Astrocyte (in vitro differentiated cells and primary cell): ENCODE measurements around the gene TUBG2. TPM values are rescaled to one million over a fixed set of nuclear protein-coding genes. Genes with fewer than 3 reads are reported as not detected.

ENCODE experiments used
- DNase-seq: peaks from one replicate; pipeline ENCODE4 v3.0.0-alpha.2; 2010; ENCODE audit warnings: low read depth
- FAIRE-seq: peaks from 2 replicates; lab custom pipeline; 2011; peaks lifted over from hg19 to GRCh38; lab: Jason Lieb, UNC
- H2AFZ ChIP-seq: 2 replicates; pipeline ENCODE4 v1.6.0; 2012; ENCODE audit warnings: low read depth, low read length, inconsistent platforms
- H3K27ac ChIP-seq: 2 replicates; pipeline ENCODE4 v1.5.1; 2011; ENCODE audit warnings: low read depth, low read length, inconsistent platforms
- H3K27me3 ChIP-seq: 2 replicates; pipeline ENCODE4 v1.6.0; 2011; ENCODE audit warnings: low read length, inconsistent platforms; ENCODE audit not compliant: insufficient read depth
- H3K36me3 ChIP-seq: 2 replicates; pipeline ENCODE4 v1.5.1; 2011; ENCODE audit warnings: low read length, inconsistent platforms; ENCODE audit not compliant: insufficient read depth
- H3K4me1 ChIP-seq: 2 replicates; pipeline ENCODE4 v1.5.1; 2011; ENCODE audit warnings: low read length, inconsistent platforms; ENCODE audit not compliant: insufficient read depth
- H3K4me2 ChIP-seq: 2 replicates; pipeline ENCODE4 v1.6.0; 2012; ENCODE audit warnings: low read length, inconsistent platforms
- H3K4me3 ChIP-seq: 2 replicates; pipeline ENCODE4 v1.5.1; 2011; ENCODE audit warnings: low read depth, mild to moderate bottlenecking, low read length, inconsistent platforms; ENCODE audit not compliant: insufficient read depth
- H3K79me2 ChIP-seq: 2 replicates; pipeline ENCODE4 v1.6.0; 2012; ENCODE audit warnings: mild to moderate bottlenecking, low read length, inconsistent platforms; ENCODE audit not compliant: insufficient read depth
- H3K9ac ChIP-seq: 2 replicates; pipeline ENCODE4 v1.6.0; 2012; ENCODE audit warnings: mild to moderate bottlenecking, low read length, inconsistent platforms
- H3K9me3 ChIP-seq: 2 replicates; pipeline ENCODE4 v1.5.1; 2012; ENCODE audit warnings: low read depth, mild to moderate bottlenecking, low read length, inconsistent platforms; ENCODE audit not compliant: insufficient read depth
- H4K20me1 ChIP-seq: 2 replicates; pipeline ENCODE4 v1.6.0; 2012; ENCODE audit warnings: low read length, inconsistent platforms; ENCODE audit not compliant: insufficient read depth
- H3K27ac Mint-ChIP-seq: one replicate; pipeline ENCODE4 v1.8.0; 2021; ENCODE audit warnings: mild to moderate bottlenecking, mixed read lengths; ENCODE audit not compliant: unreplicated experiment
- H3K27me3 Mint-ChIP-seq: one replicate; pipeline ENCODE4 v1.8.0; 2021; ENCODE audit warnings: low read depth, mixed read lengths; ENCODE audit not compliant: unreplicated experiment
- H3K36me3 Mint-ChIP-seq: one replicate; pipeline ENCODE4 v1.8.0; 2021; ENCODE audit warnings: low read depth, mixed read lengths; ENCODE audit not compliant: unreplicated experiment
- H3K4me1 Mint-ChIP-seq: one replicate; pipeline ENCODE4 v1.8.0; 2021; ENCODE audit warnings: low read depth, mixed read lengths; ENCODE audit not compliant: unreplicated experiment
- H3K4me3 Mint-ChIP-seq: one replicate; pipeline ENCODE4 v1.8.0; 2021; ENCODE audit warnings: mild to moderate bottlenecking, moderate library complexity, mixed read lengths; ENCODE audit not compliant: unreplicated experiment
- H3K9me3 Mint-ChIP-seq: one replicate; pipeline ENCODE4 v1.8.0; 2021; ENCODE audit warnings: mild to moderate bottlenecking, mixed read lengths; ENCODE audit not compliant: unreplicated experiment
- CTCF ChIP-seq: IDR thresholded peaks from 2 replicates; pipeline ENCODE4 v1.5.1; 2011; ENCODE audit warnings: low read depth, mild to moderate bottlenecking, inconsistent platforms, low read length, moderate library complexity; ENCODE audit not compliant: insufficient read depth
- EZH2 ChIP-seq: IDR thresholded peaks from 2 replicates; pipeline ENCODE4 v1.6.1; 2012; ENCODE audit warnings: mild to moderate bottlenecking, low read length, inconsistent platforms; ENCODE audit not compliant: insufficient read depth
- total RNA-seq: library from RNA; stranded (reverse); gene quantifications from 2 replicates; pipeline ENCODE4 v1.2.1, GENCODE V29; 2021

The TUBG2 gene
- total RNA-seq, 1 donor from 2014 or later = 14.4 TPM

- Histone ChIP-seq H3K4me1 (peaks cover 4% of the 10 kb centered on the region), H3K27ac (no peak overlapping the region), H3K27me3 (no peaks in the 10 kb centered on the region), H3K4me2 (no peak overlapping the region), H2AFZ (no peak overlapping the region), H3K9me3 (no peaks in the 10 kb centered on the region), H3K36me3 (no peaks in the 10 kb centered on the region), H4K20me1 (no peaks in the 10 kb centered on the region), H3K79me2 (no peaks in the 10 kb centered on the region), H3K9ac (no peak overlapping the region), H3K4me3 (no peak overlapping the region)
- peaks cover 24% of the 10 kb centered on the region for H3K36me3 Mint-ChIP-seq
- H3K4me3 Mint-ChIP-seq = no peak overlapping the region
- peaks cover 5% of the 10 kb centered on the region for H3K4me1 Mint-ChIP-seq
- no peak for TF ChIP-seq CTCF
- TF ChIP-seq EZH2 = no peak
- DNase-seq (no peak), FAIRE-seq (no peak)
- H3K27me3 Mint-ChIP-seq = peaks cover 2% of the 10 kb centered on the region
- H3K9me3 Mint-ChIP-seq = no peaks in the 10 kb centered on the region
- H3K27ac Mint-ChIP-seq = no peak overlapping the region
Observed at GRCh38 chr17:42695500-42695899, 36.4 kb downstream of the TUBG2 start.

- peak overlapping the region; percentile 62 for H3K4me3 Mint-ChIP-seq
- Histone ChIP-seq H3K9ac (no peak overlapping the region), H3K27me3 (no peaks in the 10 kb centered on the region), H3K27ac (no peak overlapping the region), H3K4me2 (no peak overlapping the region), H3K9me3 (no peaks in the 10 kb centered on the region), H4K20me1 (no peaks in the 10 kb centered on the region), H3K4me1 (peaks cover 4% of the 10 kb centered on the region), H3K79me2 (no peaks in the 10 kb centered on the region), H3K36me3 (peaks cover 8% of the 10 kb centered on the region), H3K4me3 (no peak overlapping the region), H2AFZ (no peak overlapping the region)
- no peaks in the 10 kb centered on the region for H3K9me3 Mint-ChIP-seq
- H3K36me3 Mint-ChIP-seq = peaks cover 25% of the 10 kb centered on the region
- H3K27me3 Mint-ChIP-seq = no peaks in the 10 kb centered on the region
- FAIRE-seq (no peak), DNase-seq (no peak)
- H3K27ac Mint-ChIP-seq = no peak overlapping the region
- TF ChIP-seq EZH2 = no peak
- no peak for TF ChIP-seq CTCF
- peaks cover 5% of the 10 kb centered on the region for H3K4me1 Mint-ChIP-seq
Observed at GRCh38 chr17:42697108-42697811, 38.2 kb downstream of the TUBG2 start.

- H3K27me3 ChIP-seq = no peaks in the 10 kb centered on the region
- no peaks in the 10 kb centered on the region for H3K27me3 Mint-ChIP-seq
- no peak overlapping the region for H3K27ac ChIP-seq
- no peak overlapping the region for H3K4me3 Mint-ChIP-seq
- no peaks in the 10 kb centered on the region for H3K9me3 ChIP-seq
- H3K79me2 ChIP-seq = no peaks in the 10 kb centered on the region
- TF ChIP-seq EZH2 (no peak), CTCF (no peak)
- no peaks in the 10 kb centered on the region for H3K9me3 Mint-ChIP-seq
- no peak overlapping the region for H3K4me3 ChIP-seq
- H3K27ac Mint-ChIP-seq = no peak overlapping the region
- no peak overlapping the region for H2AFZ ChIP-seq
- H3K36me3 ChIP-seq = peaks cover 10% of the 10 kb centered on the region
- H3K36me3 Mint-ChIP-seq = peaks cover 27% of the 10 kb centered on the region
- DNase-seq (peak; percentile 63), FAIRE-seq (no peak)
- H3K4me1 Mint-ChIP-seq = peaks cover 5% of the 10 kb centered on the region
- no peak overlapping the region for H3K9ac ChIP-seq
- H4K20me1 ChIP-seq = no peaks in the 10 kb centered on the region
- no peak overlapping the region for H3K4me2 ChIP-seq
- H3K4me1 ChIP-seq = peaks cover 4% of the 10 kb centered on the region
Observed at GRCh38 chr17:42698736-42699414, 39.8 kb downstream of the TUBG2 start.
